NCI-H1930 (cell line): ENCODE results near the gene KAZN.
"Not testable (repeated sequence)": the region's sequence is repeated elsewhere in the genome, so short reads cannot be mapped to it uniquely, and the experiment has no call there.

Source experiments
- DNase-seq, 2 experiments: peaks; one replicate each; lab custom pipeline; 2025; lab: John Stamatoyannopoulos, UW

KAZN gene

DNA sequence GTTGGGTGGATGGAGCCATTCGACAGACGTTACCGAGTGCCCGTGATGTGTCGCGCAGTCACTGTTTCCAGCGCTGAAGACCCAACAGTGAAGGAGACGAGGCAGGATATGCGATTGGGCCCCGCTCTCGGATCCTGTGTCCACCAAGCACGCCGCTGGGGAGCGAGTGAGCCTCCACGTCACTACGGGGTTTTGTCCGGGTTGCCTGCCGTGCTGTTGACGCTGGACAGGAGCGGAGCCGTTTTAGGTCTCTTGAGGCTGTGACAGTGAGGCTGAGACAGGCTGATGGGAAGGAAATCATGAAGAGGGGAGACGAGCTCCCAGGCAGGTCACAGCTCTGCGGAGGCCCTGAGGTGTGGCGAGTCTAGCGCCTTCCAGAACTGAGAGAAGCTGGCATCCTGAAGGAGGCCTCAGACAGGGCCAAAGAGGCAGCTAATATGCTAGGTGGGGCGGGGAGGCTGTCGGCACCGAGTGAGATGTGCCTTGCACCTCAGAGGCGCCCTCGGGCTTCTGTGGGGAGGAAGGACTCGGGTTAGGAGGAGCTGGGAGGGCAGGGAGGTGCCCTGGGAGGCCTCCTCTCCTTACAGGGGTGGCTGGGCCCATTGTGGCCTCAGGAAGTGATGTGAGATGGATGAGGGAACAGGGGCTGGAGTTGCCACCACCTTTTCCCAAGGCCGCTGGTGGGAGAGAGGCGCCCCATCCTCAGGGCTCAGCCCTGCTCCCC, 359.1 kb downstream of the KAZN start:
- DNase-seq: no peak

DNA sequence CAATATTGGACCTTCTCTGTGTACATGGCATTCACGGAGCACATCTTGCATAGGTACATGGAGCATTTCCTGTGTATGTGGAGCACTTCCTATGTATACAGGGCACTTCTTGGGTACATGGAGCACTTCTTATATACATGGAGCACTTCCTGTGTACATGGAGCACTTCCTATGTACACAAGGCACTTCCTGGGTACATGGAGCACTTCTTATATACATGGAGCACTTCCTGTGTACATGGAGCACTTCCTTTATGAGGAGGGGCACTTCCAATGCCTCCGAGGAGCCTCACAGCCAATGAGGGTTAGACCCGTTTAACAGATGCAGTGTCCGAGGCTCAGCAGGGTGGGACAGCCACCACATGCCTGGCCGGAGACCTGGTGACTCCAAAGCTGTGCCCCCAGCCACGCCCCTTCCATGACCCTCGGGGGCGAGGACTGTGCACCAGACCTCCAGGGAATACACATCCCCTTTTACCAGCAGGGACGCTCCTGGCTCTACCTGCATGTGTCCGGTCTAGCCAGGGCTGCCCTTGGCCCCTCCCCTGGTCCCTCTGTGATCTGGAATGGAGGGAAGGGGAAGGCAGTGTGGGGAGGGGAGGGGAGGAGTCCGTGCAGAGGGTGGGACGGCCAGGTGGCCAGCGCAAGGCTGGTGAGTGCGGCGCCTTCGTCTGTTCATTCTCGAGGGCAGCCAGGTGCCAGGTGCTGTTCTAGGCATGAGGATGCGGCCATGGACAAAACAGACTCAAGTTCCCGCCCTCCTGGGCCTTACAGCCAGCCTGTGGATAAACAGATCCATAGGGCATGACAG, 360.0 kb downstream of the KAZN start:
- DNase-seq: no peak

DNA sequence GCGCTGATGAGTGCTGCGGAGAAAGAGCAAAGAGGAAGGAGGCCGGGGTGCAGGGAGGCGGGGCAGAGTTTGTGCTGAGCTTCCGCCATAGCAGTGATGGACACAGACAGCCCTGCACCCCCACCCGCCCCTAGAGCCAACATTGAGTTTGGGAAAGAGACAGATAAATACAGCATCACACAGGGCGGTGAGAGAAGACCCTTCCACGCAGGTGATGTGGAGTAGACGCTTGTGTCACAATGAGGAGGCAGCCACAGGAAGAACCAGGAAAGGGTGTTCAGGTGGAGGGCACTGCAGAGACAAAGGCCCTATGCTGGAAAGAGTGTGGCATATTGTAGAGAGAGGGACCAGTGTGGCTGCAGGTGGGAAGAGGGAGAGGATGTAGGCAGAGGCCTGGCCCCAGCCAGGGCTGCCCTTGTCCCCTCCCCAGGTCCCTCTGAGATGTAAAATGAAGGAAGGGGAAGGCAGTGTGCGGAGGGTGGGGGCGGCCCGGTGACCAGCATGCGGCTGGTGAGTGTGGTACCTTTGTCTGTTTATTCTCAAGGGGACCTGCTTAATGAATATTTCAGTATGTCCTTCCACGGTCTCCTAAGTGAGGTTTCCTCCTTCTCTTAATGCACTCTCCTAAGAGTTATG, 360.7 kb downstream of the KAZN start:
- DNase-seq: no peak

DNA sequence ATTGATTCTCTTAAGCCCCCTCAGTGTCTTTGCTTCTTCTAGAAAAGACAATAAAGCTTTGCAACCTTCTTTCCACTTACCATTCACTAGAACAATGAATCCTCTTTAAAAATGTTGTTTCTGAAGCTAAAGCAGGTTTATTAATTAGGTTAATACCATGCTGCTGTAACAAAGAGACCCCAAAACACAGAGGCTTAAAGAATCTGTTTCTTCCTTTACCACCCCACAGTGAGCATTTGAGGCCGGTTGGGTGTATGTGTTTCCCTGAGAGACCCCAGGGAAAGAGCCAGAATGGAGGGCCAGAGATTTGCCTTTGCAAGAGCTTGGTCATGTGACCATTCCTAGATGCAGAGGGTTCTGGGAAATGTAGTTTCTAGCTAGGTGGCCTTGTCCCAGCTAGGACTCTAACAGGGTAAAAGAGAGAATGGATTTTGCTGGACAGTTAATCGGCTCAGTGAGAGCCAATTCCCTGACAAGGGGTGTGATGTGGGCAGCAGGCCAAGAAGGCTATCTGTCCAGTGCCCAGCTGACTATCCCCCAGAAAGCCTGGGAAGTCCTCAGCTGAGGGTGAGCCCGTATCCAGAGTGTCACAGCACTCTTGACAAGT, 363.3 kb downstream of the KAZN start:
- DNase-seq: no peak

- DNase-seq: no peak
Observed at GRCh38 chr1:14962407-14962806, 363.9 kb downstream of the KAZN start.

DNA sequence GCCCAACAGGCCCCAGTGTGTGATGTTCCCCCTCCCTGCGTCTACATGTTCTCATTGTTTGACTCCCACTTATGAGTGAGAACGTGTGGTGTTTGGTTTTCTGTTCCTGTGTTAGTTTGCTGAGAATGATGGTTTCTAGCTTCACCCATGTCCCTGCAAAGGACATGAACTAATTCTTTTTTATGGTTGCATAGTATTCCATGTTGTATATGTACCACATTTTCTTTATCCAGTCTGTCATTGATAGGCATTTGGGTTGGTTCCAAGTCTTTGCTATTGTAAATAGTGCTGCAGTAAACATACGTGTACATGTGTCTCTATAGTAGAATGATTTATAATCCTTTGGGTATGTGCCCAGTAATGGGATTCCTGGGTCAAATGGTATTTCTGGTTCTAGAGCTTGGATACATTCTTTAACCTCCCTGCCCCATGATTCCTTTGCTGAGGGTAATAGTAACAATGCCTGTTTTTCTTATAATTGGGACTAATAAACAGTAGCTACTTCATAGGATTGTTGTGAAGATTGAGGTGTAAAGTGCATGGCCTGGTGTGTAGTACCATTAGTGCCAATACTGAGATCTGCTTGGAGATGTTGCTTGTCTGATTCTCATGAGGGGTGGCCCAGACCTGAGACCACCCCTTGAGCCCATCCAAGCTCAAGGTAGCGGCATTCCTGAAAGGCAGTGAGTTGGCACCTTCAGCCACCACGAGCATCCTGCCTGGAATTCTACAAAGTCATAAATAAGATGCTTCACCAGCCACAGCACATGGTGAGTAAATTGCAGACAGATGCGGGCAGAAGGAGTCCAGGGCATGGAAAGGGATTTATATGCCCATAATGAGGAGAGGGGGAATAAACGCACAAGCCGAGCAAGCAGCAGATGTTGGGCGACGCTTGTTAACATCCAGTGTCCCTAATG, 365.6 kb downstream of the KAZN start:
- DNase-seq: not testable (repeated sequence)

DNA sequence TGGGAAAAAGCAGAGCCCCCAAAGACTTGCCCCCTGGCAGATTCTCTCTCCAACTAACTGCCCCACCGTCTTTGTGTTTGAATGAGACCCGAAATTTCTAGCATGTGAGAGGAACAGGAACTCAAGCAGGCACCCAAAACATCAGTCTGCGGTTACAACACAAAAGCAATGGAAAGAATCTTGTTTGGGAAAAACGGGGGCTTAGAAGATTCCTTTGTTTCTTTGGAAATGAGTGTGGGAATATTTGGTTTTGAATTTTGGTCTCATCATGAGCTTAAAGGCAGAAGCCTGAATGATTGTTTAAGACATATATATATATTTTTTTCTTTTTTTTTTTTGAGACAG, 366.2 kb downstream of the KAZN start:
- DNase-seq: no peak

GRCh38 chr1:14968251-14968851, 369.9 kb downstream of the KAZN start:
- DNase-seq: no peak

- DNase-seq: no peak
Observed at GRCh38 chr1:14969006-14969405, 370.5 kb downstream of the KAZN start.

DNA sequence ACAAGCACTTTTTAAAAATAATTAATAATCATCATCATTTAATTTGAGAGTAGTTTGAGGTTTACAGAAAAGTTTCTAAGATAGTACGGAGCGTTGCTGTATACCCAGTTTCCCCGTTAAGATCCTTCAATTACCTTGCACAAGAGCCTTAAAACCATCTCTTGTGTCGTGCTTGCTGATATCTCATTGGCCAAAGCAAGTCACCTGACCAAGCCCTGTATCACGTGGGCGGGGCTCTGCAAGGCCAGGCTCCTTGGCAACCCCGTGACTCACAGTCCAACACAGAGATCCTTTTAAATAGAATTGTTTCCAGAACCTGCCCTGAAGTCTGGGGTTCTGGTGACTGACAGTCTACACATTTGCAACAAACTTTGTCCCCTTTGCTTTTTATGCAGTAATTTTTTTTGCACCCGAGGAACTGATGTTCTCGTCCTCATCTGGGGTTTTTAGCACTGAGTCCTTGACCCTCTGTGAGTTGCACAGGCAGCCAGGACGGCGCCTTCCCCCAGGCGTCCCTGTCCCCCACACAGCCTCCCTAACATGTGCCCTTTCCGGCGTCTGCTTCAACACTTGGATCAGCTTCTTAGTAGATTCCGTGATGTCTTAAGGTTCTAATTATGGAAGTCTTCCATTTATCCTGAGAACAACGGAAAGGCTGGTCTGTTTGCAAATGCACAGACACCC, 371.8 kb downstream of the KAZN start:
- DNase-seq: no peak

- DNase-seq: no peak
Observed at GRCh38 chr1:14970799-14971141, 372.3 kb downstream of the KAZN start.

DNA sequence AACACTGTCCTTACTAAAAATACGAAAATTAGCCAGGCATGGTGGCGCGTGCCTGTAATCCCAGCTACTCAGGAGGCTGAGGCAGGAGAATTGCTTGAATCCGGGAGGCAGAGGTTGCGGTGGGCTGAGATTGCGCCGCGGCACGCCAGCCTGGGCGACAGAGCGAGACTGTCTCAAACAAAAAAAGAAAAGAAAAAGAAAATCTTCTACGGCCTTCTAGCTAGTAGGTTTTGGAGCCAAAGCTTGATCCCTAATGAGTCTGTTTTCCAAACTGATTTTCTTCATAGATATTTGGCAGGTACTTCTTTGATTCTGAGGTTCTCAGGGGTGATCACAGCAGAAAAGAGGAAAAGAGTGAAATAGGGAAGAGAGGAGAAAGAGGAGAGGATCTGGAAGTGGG, 372.7 kb downstream of the KAZN start:
- no peak for DNase-seq

DNA sequence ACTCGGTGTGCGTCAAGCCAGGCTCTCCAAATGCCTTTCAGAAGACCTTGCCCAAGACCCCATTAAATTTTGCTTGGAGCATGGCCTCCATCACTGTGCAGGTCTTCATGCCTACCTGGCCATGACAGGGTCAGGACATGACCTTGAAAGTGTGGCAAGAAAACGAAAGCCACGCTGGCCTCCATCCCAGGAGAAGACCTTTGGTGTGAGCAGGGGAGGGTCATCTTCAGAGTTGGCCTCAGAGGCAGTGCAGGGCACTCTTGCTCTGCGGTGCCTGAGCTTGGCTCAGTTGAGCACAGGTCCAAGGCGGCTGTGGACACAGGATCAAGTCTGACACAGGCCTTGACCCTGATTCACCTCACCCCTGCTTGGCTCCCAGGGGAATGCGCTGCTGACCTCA, 373.6 kb downstream of the KAZN start:
- no peak for DNase-seq

DNA sequence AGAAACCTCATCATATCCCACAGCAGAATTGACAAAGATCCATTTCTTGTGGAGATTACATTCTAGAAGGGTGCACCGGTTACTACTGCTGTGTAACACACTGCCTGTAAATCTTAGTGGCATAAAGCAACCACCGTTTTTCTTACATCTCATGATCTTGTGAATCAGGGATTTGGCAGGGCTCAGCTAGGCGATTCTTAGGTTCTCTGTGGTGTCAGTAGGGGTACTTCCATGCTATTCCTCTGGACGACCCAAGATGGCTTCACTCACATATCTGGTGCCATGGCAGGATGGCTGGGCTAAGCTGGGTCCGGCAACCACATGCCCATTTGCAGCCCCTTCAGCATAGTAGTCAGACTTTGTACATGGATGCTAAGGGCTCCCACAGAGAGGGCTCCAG, 375.3 kb downstream of the KAZN start:
- DNase-seq: no peak

- no peak for DNase-seq
Observed at GRCh38 chr1:14974361-14974760, 375.9 kb downstream of the KAZN start.

DNA sequence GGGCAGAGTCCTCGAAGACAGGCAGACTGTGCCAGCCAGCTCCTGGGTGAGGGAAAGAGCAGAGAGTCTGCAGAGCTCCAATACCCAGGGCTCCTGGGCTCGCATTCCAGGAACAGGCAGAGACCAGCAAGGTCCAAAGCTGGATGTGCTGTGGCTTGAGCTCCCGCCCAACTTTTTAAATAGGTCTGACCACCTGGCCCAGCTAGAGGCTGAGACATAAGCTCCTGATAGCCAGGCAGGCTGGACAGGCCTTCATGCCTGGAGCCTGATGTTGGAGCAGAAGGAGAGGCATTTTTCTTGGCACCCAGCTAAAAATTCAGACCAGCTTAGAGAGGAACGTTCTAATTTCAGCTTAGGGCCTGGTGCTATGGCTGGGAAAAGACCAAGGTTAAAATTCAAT, 376.6 kb downstream of the KAZN start:
- DNase-seq: no peak

- DNase-seq: no peak
Observed at GRCh38 chr1:14976256-14976655, 377.8 kb downstream of the KAZN start.

DNA sequence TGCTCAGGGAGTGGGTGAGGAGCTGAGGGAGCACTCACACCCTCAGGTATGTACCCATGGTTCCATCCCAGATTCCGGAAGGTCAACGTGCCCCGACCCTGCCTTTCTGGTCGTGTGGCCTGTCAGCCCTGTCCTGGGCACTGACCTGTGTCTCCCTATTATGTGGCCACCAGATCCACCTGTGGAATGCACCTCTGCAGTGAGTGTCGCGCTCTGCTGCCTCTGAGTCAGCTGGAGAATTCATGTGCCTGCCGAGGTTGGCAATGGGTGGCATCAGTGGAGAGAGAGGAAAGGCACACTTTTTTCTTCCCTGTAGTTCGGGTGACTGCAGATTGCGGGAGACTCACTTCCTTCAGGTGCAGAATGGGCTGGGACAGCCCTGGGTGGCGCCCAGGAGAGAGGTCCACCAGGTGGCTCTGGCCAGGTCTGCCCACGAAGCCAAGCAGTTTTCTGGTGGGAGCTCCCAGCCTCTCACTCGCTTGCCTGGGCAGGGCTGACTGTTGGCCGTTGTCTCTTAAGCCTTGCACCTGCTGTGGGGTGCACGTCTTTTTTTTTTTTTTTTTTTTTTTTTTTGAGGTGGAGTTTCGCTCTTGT, 378.9 kb downstream of the KAZN start:
- DNase-seq: no peak

DNA sequence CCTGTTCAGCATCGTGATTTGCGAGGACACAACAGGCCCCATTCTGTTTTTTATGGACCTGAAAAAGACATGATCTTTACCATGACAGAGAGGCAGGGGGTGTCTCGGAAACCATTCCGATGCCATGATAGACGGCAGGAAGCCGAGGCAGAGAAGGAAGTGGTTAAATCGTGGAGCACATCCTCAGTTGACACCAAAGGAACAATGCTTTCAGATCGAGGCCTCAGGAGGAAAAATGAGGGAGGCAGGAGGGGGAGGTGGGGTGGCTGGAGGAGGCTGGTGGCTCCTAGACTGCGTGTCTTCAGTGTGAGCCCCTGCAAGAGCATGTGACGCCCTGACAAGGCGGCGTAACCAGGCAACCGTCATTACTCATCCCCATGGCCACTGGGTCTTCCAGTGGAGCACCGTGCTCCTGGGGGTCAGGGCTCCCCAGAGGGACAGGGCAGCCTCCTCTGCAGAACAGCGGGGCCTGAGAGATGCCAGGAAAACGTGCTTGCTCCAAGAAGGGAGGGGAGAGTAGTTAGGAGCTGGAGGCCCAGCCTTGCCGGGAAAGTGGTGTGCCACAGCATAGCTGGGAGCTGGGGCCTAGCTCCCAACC, 382.2 kb downstream of the KAZN start:
- no peak for DNase-seq

DNA sequence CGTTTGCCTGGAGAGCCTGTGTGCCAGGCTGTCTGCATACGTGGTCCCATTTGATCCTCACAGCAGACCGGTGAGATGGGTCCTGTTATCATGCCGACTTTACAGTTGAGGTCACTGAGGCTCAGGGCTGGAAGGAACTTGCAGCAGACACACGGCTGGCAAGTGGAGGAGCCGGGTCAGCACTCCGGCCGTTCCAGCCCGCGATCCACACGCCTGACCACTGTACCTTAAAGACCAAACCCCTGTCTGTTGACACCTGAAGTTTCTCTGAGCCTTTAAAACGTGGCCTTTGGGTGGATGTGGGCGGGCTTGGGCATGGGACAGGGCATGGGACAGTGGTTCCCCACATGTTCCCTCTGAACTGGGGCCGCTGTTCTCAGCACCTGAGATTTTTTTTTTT, 383.5 kb downstream of the KAZN start:
- no peak for DNase-seq
